Stimulated activated CD8-positive, alpha-beta memory T cell treated with anti-CD3 and anti-CD28 coated beads, Interleukin-4, amount 100 ng/mL, for 1 hour (primary cell): Measurements from ENCODE around the gene HMGN1.
A peak's percentile ranks its signal among the peaks of the same experiment; 100 is the strongest.
"Not testable (repeated sequence)": the region's sequence is repeated elsewhere in the genome, so short reads cannot be mapped to it uniquely, and the experiment has no call there.

ENCODE experiments used
- DNase-seq, 2 donors: peaks; one replicate each; pipeline ENCODE4 v3.0.0-alpha.2; 2020; ENCODE audit warnings: low read depth in 2 of 2, low spot score in 1 of 2

The HMGN1 gene

DNA sequence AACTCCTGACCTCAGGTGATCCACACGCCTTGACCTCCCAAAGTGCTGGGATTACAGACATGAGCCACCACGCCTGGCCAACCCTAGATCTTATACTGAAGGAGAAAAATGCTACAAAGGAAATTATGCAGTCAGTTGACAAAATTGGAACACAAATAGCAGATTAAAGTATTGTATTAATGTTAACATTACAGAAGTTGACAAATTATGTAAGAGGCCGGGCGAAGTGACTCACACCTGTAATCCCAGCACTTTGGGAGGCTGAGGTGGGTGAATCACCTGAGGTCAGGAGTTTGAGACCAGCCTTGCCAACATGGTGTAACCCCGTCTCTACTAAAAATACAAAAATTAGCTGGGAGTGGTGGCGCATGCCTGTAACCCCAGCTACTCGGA lies 21.0 kb upstream of the HMGN1 start:
- not testable (repeated sequence) for DNase-seq

- no peak for DNase-seq
Measured at GRCh38 chr21:39367783-39368182, 18.9 kb upstream of the HMGN1 start.

- DNase-seq = no peak
Measured at GRCh38 chr21:39366563-39366962, 17.7 kb upstream of the HMGN1 start.

DNA sequence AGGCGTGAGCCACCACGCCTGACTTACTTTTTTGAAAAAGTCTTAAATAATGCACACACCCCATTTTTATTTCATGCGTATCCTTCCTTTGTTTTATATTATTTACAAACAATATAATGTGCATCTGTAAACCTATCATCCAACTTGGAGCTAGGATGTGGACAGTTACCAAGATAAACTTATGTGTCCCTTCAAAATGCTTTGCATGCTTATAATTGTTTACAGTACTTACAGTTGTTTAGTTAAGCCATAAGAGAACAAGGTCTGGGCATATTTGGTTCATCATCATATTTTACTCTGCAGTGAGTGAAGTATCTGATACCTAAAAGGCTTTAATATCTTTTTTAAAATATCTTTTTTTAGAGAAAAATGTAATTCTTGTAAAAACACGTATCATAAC lies 16.1 kb upstream of the HMGN1 start:
- DNase-seq = no peak

DNA sequence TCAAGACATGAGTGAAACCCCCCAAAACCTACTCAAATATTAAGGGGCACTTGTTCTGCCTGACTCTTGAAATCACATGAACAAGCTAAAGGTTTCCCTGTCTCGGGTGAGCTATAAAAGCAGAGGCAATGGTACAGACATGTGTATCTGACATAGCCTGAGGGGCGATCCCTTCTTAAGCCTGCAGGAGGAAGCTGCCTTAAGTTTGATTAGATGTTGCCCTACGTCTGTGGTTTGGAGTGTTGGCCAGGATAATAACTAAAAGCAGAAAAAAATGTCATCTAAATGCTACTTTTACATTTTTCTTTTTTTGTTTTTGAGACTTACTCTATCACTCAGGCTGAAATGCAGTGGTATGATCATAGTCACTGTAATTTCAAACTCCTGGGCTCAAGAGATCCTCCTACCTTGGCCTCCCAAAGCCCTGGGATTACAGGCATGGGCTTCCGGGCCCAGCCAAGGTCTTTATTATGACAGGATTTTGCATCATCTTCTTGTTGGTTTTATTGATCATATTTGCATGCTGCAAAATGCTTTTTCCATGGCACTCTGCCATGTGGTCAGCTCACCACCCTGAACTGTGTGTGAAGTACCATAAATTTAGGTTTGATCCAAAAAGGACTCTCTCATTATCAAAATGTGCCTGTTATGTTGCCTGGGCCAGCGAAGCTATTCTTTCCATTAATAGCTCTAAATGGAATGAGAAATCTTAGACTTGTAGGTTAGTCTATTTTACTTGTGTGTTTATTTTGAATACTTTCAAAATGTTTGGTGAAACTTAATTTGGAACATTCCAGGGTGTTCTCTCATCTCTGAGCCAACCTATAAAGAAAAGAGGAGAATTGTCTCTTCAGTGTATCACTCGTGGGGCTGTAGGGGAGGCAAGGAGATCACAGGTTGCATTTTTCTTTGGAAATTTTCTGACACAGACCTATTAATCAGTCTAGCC lies 15.0 kb upstream of the HMGN1 start:
- DNase-seq = no peak

DNA sequence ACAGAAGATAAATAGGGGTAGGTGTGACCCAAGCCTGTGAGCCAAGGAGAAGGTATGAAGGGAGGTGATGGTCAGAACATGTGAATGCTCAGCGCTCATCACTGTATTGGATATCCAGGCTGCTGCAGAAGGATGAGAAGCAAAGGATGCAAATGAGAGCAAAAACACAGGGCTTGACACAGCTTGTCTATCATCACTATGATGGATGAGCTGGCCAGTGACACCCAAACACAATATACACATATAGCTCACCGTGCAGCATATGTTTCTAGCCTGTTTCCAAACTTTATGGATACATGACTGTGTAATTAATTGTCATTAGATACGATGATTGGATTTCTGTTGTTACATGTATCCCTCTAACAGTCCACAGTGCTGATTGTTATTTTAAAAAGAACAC lies 13.8 kb upstream of the HMGN1 start:
- no peak for DNase-seq

GRCh38 chr21:39359382-39359781 lies 10.5 kb upstream of the HMGN1 start:
- DNase-seq = no peak

- DNase-seq = no peak
Measured at GRCh38 chr21:39353295-39353694, 4.4 kb upstream of the HMGN1 start.

GRCh38 chr21:39350094-39351005 lies 1.5 kb upstream of the HMGN1 start:
- DNase-seq = no peak

- DNase-seq = peak; percentile 91 to 93
Measured at GRCh38 chr21:39349211-39350093, 564 bp upstream of the HMGN1 start.

DNA sequence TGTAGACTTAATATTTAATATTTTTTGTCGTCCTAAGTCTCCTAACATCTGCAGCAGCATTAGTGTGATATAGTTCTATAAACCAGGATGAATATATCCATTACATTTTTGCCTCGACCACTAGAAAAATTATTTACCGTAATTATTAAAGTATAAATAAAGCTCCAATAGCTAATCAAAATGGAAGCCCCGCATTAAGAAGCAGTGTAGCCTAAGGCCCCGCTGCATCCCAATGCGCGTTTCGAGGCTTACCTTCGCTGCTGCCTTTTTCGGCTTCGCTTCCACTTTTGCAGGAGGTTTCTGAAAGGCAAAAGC lies 891 bp downstream of the HMGN1 start:
- no peak for DNase-seq

DNA sequence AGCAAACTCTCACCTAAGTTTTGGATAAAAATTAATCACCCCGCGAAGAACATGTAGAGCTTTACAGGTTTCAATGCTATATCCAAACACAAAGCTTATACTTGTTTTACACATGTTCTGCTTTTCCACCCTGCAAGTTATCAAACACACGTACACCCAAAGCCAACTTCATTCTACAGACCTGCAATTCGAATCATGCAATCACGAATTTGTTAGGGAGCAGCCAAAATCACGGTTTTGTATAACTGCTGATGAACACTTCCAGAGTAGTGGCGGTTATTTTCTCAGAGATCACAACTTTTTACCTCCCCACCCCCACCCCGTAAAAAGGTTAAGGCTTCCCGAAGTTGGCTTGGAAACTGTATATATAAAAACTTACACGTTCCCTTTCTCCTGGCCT lies 1.4 kb downstream of the HMGN1 start:
- DNase-seq = no peak

- no peak for DNase-seq
Measured at GRCh38 chr21:39346671-39347331, 2.1 kb downstream of the HMGN1 start.

- DNase-seq = no peak
Measured at GRCh38 chr21:39346206-39346605, 2.7 kb downstream of the HMGN1 start.

GRCh38 chr21:39345440-39345839 lies 3.4 kb downstream of the HMGN1 start:
- no peak for DNase-seq

DNA sequence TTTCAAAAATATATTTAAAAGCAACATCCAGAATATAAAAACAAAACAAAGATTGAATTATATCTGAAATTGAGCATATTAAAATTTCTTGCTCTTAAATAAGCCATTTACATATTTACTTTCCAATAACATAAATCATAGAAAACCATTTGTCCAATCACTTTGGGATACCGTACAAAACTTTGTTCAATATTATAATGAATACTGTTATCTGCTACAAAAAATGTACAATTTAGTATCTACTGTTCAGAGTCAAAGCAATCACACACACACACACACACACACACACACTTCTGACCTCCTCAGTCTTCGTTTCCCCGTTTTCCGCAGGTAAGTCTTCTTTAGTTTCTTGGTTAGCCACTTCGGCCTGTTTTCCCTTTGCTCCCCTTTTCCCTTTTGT lies 4.0 kb downstream of the HMGN1 start:
- no peak for DNase-seq

DNA sequence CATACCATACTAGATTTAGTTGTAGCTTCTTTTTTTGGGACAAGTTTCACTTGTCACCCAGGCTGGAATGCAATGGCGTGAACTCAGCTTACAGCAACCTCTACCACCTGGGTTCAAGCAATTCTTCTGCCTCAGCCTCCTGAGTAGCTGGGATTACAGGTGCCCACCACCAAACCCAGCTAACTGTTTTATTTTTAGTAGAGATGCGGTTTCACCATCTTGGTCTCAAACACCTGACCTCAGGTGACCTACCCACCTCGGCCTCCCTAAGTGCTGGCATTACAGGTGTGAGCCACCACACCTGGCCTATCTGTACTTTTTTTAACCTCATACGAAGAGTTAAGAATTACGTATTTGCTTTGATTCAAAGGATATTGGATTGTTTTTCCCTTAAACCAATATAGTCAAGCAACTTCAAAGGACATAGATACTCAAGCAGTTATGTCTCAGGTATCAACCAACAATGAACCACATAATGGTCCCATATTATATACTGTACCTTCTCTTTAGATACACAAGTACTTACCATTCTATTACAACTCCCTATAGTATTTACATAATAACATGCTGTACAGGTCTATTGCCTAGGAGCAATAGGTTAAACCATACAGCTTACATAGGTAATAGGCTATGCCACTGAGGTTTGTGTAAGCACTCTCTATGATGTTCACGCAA lies 7.5 kb downstream of the HMGN1 start:
- no peak for DNase-seq

- no peak for DNase-seq
Measured at GRCh38 chr21:39340687-39341086, 8.2 kb downstream of the HMGN1 start.

- no peak for DNase-seq
Measured at GRCh38 chr21:39339231-39339630, 9.7 kb downstream of the HMGN1 start.

GRCh38 chr21:39336457-39337008 lies 12.4 kb downstream of the HMGN1 start:
- no peak for DNase-seq
